Measurements from ENCODE around the gene CARF.
"Not testable (repeated sequence)": the region's sequence is repeated elsewhere in the genome, so short reads cannot be mapped to it uniquely, and the experiment has no call there.

The CARF gene

DNA sequence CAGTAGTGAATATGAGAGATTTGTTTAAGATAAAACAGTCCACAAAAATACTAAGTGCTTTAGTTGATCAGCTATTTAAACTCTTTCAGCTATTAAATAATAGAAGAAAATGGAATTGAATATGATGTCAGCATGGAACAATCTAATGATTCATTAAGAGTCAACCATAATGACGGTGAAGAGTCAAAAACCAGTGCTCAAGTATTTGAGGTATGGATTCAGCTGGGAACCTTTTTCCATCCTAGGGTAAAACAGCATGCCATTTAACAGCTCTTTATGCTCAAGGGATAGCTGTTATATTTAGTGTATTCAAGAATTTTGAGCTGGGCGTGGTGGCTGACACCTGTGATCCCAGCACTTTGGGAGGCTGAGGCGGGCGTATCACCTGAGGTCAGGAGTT is 29.7 kb downstream of the CARF start:
- no peak for DNase-seq

DNA sequence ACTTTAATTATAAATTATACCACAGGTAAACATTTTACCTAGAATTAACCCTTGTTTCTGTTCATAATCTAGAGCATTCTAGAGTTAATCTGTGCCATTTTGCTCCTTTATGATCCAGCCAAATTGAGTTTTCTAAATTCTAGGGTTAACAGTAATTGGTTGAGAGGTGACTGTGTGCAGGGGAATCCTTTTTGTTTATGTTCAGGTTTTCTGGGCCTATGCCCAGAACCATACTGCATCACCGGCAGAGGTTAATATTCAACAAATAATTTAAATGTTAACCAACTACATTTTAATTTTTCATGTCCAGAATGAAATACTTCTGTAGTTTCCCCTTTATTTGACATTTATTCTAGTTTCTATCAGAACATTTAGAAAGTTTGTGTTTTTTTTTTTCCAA is 32.3 kb downstream of the CARF start:
- no peak for DNase-seq

- no peak for DNase-seq
Observed at GRCh38 chr2:202944816-202945215, 32.7 kb downstream of the CARF start.

- no peak for DNase-seq
Observed at GRCh38 chr2:202945497-202945896, 33.4 kb downstream of the CARF start.

DNA sequence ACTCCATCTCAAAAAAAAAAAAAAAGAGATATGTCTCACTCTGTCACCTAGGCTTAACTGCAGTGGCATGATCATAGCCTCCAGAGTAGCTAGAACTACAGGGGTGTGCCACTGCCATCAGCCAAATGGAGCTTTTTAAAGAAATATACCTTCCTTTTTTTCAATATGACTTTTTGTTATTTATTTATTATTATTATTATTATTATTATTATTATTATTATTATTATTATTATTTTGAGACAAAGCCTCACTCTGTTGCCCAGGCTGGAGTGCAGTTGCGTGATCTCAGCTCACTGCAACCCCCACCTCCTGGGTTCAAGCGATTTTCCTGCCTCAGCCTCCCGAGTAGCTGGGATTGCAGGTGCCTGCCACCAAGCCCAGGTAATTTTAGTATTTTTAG is 37.3 kb downstream of the CARF start:
- DNase-seq = not testable (repeated sequence)

GRCh38 chr2:202950592-202950991 is 38.5 kb downstream of the CARF start:
- no peak for DNase-seq

DNA sequence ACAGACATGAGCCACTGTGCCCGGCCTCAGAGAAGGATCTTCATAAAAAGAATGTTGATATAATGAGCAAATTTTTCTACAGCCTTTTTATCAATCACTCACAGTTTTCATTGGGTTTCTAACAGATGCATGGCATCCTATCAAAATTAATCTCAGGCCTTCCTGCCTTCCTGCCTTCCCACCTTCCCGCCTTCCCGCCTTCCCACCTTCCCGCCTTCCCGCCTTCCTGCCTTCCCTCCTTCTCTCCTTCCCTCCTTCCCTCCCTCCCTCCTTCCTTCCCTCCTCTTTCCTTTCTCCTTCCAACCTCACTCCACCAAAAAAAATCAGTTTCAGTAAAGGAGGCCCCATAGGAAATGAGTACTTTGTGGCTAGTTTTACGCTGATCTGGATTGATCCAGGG is 48.4 kb downstream of the CARF start:
- no peak for DNase-seq

GRCh38 chr2:202963712-202964111 is 51.6 kb downstream of the CARF start:
- DNase-seq = no peak

- no peak for DNase-seq
Observed at GRCh38 chr2:202965810-202966460, 53.9 kb downstream of the CARF start.

GRCh38 chr2:202969404-202969803 is 57.3 kb downstream of the CARF start:
- DNase-seq = not testable (repeated sequence)

DNA sequence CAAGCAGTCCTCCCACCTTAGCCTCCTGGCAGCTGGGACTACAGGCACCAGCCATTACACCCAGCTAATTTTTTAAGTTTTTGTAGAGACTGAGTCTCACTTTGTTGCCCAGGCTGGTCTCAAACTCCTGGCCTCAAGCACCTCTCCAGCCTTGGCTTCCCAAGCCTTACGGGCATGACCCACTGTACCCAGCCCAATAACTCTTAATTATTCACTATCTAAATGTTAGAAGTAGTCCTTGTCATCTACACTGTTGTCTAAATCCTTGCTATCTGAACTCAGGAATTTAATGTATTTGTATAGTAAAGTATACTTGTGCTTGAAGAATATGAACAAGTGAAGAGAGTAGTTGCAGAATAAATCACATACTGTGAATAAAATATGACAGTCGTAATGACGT is 64.7 kb downstream of the CARF start:
- DNase-seq = no peak

- no peak for DNase-seq
Observed at GRCh38 chr2:202982779-202983491, 70.9 kb downstream of the CARF start.

- DNase-seq = no peak
Observed at GRCh38 chr2:202989749-202990148, 77.7 kb downstream of the CARF start.

DNA sequence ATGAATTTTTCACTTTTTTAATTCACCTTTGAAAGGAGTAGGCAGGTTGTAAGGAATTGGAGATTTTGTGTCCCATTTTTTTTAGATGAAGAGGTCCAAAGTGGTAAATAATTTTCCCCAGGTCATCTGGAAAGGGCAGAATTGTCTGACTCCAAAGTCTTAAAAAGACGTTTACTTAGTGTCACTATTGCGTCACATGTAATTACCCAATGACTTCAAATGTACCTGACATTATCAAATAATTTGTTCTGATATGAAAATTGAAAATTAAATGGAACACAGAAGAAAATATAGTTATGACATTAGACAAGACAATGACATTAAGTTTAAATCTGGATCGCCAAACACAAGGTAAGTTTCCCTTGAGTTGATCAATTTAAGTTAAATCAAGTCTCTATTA is 78.4 kb downstream of the CARF start:
- DNase-seq = no peak

DNA sequence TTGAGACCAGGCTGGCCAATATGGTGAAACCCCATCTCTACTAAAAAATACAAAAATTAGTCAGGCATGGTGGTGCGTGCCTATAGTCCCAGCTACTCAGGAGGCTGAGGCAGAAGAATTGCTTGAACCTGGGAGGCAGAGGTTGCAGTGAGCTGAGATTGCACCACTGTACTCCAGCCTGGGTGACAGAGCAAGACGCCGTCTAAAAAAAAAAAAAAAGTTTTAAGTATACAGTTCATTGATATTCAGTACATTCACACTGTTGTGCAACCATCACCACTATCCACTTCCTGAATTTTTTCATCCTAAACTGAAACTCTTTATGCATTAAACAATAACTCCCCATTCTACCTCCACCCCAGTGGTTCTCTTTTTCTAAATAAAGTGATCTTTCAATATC is 85.0 kb downstream of the CARF start:
- not testable (repeated sequence) for DNase-seq

GRCh38 chr2:203002054-203002821 is 90.2 kb downstream of the CARF start:
- no peak for DNase-seq

GRCh38 chr2:203003716-203004115 is 91.6 kb downstream of the CARF start:
- DNase-seq = no peak

DNA sequence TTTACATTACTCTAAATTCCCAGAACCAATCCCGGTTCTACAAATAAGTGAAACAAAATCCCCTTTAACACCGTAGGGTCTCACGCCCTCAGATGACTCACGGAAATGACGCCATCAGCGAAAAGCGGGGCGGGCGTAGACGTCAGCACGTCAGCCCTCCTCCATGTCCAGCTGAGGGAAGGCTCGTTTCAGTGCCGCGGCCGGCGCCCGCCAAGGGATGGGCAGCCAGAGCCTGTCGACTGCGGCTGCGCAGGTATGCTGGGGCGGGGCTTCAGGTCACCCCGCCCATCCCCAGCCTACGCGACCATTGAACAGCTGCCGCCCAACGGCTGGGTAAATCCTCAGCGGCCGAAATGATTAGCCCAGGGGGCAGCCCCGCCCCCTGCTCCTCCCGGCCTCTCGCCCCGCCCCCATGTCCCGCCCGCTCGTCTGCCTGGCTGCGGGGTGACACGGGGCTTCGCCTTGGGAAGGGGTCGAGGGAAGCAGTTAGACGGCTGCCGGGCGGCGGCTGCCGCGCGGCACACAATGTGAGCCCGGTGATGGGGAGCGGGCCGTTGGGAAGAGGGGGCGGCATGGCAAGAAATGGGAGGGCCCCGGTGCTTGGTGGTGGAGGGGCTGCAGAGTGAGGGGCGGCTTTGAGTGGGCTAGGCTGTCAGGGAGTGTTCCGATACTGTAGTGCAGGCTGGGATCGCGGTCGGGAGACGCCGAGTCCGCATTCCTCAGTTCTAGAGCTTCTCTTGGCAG is 102.6 kb downstream of the CARF start, which contains the start of gene NBEAL1:
TSS of gene NBEAL1 (plus strand) at position 420 of the 744 bp plus-strand sequence. CDS start 1,510 bp downstream, outside the sequence.
- peak; percentile 100 for DNase-seq

GRCh38 chr2:203016716-203017115 is 104.6 kb downstream of the CARF start:
- no peak for DNase-seq

DNA sequence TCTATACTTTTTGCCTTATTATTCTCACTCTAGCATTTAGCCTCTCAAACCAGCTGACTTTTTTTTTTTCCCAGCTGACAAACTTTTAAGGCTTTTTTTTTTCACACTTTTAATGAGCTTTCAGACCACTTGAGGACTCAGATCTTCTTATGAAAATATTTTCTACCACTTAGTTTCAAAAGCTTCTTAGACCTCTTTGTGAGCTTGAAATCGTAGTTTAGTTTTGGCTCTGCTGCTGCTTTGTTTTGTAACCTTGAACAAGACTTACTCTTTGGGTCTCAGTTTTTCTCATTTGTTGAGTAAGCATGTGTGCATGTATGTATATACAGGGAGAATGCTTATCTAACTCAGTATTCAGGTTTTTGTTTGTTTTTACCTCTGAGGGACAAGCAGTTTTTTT is 106.1 kb downstream of the CARF start:
- DNase-seq = no peak

- no peak for DNase-seq
Observed at GRCh38 chr2:203019142-203019541, 107.1 kb downstream of the CARF start.

- no peak for DNase-seq
Observed at GRCh38 chr2:203021991-203022390, 109.9 kb downstream of the CARF start.

DNA sequence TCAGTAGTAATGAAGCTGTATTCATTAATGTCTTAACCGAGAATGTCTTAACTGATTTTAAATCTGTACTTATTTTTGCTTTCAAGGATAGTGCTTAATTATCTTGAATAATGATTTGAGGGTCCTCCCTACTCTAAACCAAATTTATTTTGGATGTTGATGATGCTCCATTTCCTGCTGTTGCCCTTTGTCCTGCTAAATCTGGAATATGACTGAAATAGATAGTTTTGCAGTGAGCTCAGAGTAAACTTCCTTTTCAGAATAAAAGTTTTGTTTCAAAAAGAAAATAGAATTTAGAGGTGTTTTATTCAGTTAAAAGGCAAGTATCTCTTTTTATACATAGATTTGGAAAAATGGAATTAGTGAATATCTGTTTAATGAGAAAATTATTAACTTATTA is 110.7 kb downstream of the CARF start:
- DNase-seq = no peak
